Liver (tissue), 3 donors: ENCODE measurements around the gene IL17RE.

Experiments used
- ATF3 ChIP-seq: IDR thresholded peaks from 2 replicates; pipeline ENCODE4 v1.6.1; 2016; ENCODE audit warnings: antibody characterized with exemption
- CTCF ChIP-seq: fragments of 150-350 bp; IDR thresholded peaks from 2 replicates; pipeline ENCODE4 v1.5.1; 2017; ENCODE audit warnings: improper control_type of control experiment, low read depth, low read length; ENCODE audit not compliant: missing input control
- EGR1 ChIP-seq, 2 donors: IDR thresholded peaks; 2 replicates each; pipeline ENCODE4 v1.6.1; 2016 to 2018; ENCODE audit warnings: antibody characterized with exemption in 2 of 2, low read depth in 2 of 2
- GABPA ChIP-seq, 2 donors: IDR thresholded peaks in 1 of 2; conservative IDR thresholded peaks in 1 of 2; 2 replicates each; pipeline ENCODE4 v1.6.1; 2016; ENCODE audit warnings: antibody characterized with exemption in 2 of 2, mild to moderate bottlenecking in 1 of 2, moderate library complexity in 1 of 2
- HNF4G ChIP-seq: IDR thresholded peaks from 2 replicates; pipeline ENCODE4 v1.6.1; 2016; ENCODE audit warnings: antibody characterized with exemption
- JUND ChIP-seq, 2 donors: IDR thresholded peaks; 2 replicates each; pipeline ENCODE4 v1.6.1; 2016; ENCODE audit warnings: antibody characterized with exemption in 2 of 2
- RAD21 ChIP-seq, 2 donors: IDR thresholded peaks; 2 replicates each; pipeline ENCODE4 v1.6.1; 2016; ENCODE audit warnings: antibody characterized with exemption in 2 of 2, mild to moderate bottlenecking in 2 of 2
- RXRA ChIP-seq, 2 donors: IDR thresholded peaks; 2 replicates each; pipeline ENCODE4 v1.6.1; 2017 to 2018; ENCODE audit warnings: antibody characterized with exemption in 2 of 2, mild to moderate bottlenecking in 1 of 2
- YY1 ChIP-seq: IDR thresholded peaks from 2 replicates; pipeline ENCODE4 v1.6.1; 2016; ENCODE audit warnings: antibody characterized with exemption, mild to moderate bottlenecking
- ZBTB33 ChIP-seq: IDR thresholded peaks from 2 replicates; pipeline ENCODE4 v1.6.1; 2016; ENCODE audit warnings: antibody characterized with exemption
- donor health status: healthy.
- donor health status: healthy.

- no peak for TF ChIP-seq CTCF
- TF ChIP-seq YY1, result no peak
- TF ChIP-seq RAD21 (IDR thresholded peaks at IDR 0.05), result no peak
- no peak for TF ChIP-seq EGR1 (IDR thresholded peaks at IDR 0.05; ENCODE audit: low read depth in 2 of 2)
- TF ChIP-seq JUND (IDR thresholded peaks at IDR 0.05), result no peak
- TF ChIP-seq ATF3, result no peak
- peak in 1 of 2 donors; percentile 30 for TF ChIP-seq RXRA (IDR thresholded peaks at IDR 0.05)
- no peak for TF ChIP-seq GABPA (IDR thresholded peaks at IDR 0.05 in 1 of 2, conservative IDR thresholded peaks at IDR 0.05 in 1 of 2)
- TF ChIP-seq ZBTB33, result no peak
- TF ChIP-seq HNF4G, result no peak
Observed at GRCh38 chr3:9908286-9908685, 5.6 kb downstream of the IL17RE start.
